Inflammatory macrophage treated with lipopolysaccharide for 4 hours (primary cell): ENCODE results near the gene THEM5.
A peak's percentile ranks its signal among the peaks of the same experiment; 100 is the strongest.
"Not testable (repeated sequence)": the region's sequence is repeated elsewhere in the genome, so short reads cannot be mapped to it uniquely, and the experiment has no call there.

ENCODE experiments used
- DNase-seq: peaks from one replicate; pipeline ENCODE4 v3.0.0-alpha.2; 2020

The THEM5 gene

GRCh38 chr1:151853411-151853943 lies at the start of gene THEM5:
TSS of gene THEM5 (minus strand) at chr1:151853712. CDS start at chr1:151853565, 147 bp downstream.
- no peak for DNase-seq

GRCh38 chr1:151902858-151903257 lies 49.3 kb upstream of the THEM5 start:
- DNase-seq: no peak

DNA sequence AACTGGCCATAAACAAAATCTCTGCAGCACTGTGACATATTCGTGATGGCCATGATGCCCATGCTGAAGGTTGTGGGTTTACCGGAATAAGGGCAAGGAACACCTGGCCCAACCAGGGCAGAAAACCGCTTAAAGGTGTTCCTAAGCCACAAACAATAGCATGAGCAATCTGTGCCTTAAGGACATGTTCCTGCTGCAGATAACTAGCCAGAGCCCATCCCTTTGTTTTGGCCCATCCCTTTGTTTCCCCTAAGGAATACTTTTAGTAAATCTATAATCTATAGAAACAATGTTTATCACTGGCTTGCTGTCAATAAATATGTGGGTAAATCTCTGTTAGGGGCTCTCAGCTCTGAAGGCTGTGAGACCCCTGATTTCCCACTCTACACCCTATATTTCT lies 47.3 kb upstream of the THEM5 start:
- DNase-seq: not testable (repeated sequence)

DNA sequence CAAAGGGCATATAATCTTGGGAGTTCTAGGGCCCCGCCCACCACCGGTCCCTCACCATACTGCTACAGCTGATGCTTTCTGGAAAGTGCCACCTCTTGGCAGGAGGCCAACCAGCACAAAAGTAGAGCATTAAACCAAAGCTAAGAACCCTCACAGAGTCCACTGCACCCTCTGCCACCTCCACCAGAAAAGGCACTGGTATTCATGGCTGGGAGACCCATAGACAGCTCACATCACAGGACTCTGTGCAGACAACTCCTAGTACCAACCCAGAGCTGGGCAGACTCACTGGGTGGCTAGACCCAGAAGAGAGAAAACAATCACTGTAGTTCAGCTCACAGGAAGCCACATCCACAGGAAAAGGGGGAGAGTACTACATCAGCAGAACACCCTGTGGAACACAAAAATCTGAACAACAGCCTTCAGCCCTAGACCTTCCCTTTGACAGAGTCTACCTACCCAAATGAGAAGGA lies 45.0 kb upstream of the THEM5 start:
- no peak for DNase-seq

DNA sequence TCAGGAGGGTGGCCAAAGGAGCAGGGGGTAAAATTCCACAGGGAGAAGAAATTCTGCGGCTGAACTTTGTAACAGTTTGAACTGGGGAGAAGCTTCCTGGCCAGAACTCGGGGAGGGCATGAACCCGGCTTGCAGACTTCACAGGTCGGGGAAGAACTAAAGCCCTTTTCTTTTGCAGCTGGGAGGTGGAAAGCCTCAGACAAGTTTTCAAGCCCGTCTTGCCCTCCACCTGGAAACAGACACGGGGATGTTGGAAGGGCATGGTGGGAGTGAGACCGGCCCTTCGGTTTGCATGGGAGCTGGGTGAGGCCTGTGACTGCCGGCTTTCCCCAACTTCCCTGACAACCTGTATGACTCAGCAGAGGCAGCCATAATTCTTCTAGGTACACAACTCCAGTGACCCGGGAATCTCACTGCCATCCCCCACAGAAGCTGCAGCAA lies 44.5 kb upstream of the THEM5 start:
- no peak for DNase-seq

GRCh38 chr1:151893176-151893924 lies 39.8 kb upstream of the THEM5 start:
- no peak for DNase-seq

- DNase-seq: no peak
These were observed 38.7 kb upstream of the THEM5 start for GRCh38 chr1:151892190-151892589.

- DNase-seq: no peak
These were observed 38.0 kb upstream of the THEM5 start for GRCh38 chr1:151891512-151891911.

GRCh38 chr1:151888972-151889570 lies 35.6 kb upstream of the THEM5 start:
- DNase-seq: peak; percentile 23

- peak; percentile 38 for DNase-seq
These were observed 33.5 kb upstream of the THEM5 start for GRCh38 chr1:151887028-151887427.

DNA sequence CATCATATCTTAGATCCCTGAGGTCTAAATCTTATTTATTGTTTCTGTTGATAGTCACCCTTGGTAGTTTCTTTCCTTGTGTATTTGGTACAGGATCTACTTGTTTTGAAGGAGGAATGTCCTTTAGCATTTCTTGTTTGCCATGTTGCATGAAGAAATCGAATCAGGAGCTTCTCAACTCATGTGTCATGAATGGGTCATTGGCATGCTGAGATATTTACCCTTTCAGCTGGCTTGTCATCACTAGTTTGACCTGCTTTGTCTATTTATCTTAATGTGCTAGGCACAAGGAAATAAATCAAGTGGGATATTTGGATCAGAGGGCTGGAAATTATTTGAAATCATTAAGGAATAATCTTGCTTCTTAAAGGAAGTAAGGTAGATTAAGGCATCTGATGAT lies 32.0 kb upstream of the THEM5 start:
- DNase-seq: no peak

- DNase-seq: not testable (repeated sequence)
These were observed 31.4 kb upstream of the THEM5 start for GRCh38 chr1:151884879-151885278.

GRCh38 chr1:151884445-151884844 lies 30.9 kb upstream of the THEM5 start:
- not testable (repeated sequence) for DNase-seq

- DNase-seq: not testable (repeated sequence)
These were observed 30.4 kb upstream of the THEM5 start for GRCh38 chr1:151883898-151884297.

DNA sequence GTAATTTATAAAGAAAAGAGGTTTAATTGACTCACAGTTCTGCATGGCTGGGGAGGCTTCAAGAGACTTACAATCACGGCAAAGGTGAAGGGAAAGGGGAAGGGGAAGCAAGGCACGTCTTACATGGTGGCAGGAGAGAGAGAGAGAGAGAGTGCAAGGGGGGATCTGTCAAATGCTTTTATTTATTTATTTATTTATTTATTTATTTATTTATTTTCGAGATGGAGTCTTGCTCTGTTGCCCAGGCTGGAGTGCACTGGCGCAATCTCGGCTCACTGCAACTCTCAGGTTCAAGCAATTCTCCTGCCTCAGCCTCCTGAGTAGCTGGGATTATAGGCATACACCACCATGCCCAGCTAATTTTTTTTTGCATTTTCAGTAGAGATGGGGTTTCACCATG lies 29.4 kb upstream of the THEM5 start:
- not testable (repeated sequence) for DNase-seq

GRCh38 chr1:151882466-151882865 lies 29.0 kb upstream of the THEM5 start:
- DNase-seq: no peak

DNA sequence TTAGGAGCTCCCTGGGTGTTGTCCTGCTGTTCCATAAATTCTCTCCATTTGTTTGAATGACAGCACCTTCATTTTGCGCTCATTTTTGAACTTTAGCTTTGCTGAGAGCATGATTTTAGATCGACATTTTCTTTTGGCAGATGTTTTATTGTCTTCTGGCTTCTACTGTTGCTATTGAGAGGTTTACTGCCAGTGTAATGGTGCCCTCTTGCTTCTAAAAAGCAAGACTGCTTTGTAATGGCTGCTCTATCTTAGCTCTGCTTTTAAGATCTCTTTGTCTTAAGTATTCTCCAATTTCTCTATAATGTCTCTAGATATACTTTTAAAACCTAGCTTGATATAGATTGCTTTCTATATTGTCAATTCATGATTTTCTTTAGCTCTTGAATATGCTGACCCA lies 28.0 kb upstream of the THEM5 start:
- DNase-seq: peak; percentile 24

DNA sequence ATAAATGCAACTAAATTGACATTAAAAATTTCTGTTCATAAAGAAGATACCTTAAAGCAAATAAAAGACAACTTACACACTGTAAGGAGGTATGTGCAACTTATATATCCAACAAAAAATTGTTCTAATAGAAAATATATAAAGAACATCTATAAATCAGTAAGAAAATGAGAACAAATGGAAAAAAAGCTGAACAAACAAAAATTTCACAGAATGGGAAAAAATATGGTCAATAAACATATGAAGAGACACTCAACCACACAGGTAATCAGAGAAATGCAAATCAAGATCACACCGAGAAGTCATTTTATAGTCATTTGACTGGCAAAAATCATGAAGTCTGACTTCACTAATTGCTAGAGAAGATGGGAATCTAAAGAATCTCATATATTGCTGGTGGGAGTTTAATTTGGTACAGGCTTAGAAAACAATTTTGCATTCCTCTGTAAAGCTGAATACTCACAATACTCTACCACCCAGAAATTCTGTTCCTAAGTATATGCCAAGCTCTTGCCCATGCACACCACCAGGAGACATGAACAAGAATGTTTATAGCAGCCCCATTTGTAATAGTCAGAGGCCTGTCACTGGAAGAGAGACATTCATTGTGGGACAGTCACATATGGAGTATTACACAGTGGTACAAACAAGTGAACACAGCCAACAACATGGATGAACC lies 22.0 kb upstream of the THEM5 start:
- DNase-seq: no peak

GRCh38 chr1:151872776-151873175 lies 19.3 kb upstream of the THEM5 start:
- not testable (repeated sequence) for DNase-seq

DNA sequence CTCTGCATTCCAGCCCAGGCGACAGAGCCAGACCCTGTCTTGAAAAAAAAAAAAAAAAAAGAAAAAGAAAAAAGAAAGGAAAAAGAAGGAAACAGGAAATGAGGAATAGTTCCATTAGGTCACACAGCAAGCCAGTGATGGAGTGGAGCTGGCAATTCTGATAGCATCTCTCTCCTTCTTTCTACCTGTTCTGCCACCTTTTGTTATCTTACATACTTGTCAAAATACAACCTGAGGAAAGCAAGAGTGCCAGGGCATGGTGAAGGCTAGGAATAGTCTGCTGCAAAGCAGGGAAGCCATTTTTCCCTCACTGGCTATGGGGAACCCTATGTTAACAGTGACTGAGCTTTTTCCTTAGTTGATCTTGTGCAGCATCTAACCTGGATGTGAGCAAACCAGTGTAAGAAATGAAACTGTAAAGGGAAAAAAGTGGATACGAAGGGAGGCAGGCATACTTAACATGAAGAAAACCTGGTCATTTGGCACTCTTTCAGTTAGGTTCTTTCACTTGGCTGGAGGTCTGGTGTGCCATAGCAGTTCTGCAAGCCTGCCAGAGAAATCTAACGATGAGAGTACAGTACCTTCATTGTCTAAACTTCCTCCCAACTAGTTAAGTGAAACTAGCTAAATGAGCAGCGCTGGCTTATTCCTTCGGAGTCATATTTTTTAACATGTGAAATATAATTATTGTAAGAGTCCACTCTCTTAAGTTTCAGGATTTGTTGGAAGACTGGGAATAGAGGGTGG lies 17.9 kb upstream of the THEM5 start:
- DNase-seq: no peak

DNA sequence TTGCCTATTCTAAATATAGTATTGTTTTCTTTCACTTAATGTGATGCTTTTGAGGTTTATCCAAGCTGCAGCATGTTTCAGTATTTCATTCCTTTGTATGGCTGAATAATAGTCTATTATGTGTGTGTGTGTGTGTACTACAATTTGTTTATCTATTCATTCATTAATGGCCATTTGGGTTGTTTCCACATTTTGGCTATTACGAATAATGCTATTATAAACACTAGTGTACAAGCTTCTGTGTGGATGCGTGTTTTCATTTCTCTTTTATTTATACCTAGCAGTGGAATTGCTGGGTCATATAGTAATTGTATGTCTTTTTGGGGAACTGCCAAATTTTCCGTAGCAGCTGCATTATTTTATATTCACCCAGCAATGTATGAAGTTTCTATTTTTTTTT lies 15.0 kb upstream of the THEM5 start:
- DNase-seq: peak; percentile 19

DNA sequence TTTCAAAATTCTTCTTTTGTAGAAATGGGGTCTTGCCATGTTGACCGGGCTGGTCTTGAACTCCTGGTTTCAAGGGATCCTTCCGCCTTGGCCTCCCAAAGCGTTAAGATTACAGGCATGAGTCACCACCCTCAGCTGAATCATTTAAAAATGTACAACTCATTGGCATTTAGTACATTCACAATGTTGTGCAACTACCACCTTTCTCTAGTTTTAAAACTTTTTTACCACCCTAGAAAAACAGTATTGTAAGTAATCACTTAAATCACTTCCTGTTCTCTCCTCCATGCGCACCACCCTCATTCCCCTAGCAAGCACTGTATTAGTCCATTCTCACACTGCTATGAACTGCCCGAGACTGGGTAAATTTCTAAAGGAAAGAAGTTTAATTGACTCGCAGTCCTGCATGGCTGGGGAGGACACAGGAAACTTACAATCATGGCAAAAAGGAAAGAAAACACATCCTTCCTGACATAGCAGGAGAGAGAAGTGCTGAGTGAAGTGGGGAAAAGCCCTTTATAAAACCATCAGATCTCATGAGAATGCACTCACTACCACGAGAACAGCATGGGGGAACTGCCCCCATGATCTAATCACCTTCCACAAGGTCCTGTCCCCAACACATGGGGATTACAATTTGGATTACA lies 14.4 kb upstream of the THEM5 start:
- DNase-seq: peak; percentile 95
